ENCODE results near the gene GPR89B. TPM values are rescaled to one million over a fixed set of nuclear protein-coding genes. Genes with fewer than 3 reads are reported as not detected.

GPR89B gene
- total and polyA plus RNA-seq, 2 donors (not counting 3 experiments of a cell fraction or from before 2014, with no cell fraction given) = 9.8 to 20.0 TPM

- no peak for DNase-seq (ENCODE audit: low read depth, low spot score)
- POLR2A ChIA-PET = no interaction called here
- Histone ChIP-seq H3K9ac (replicated peaks; ENCODE audit: extremely low read depth, insufficient read depth, low read length) (no peak overlapping the region), H3K79me2 (ENCODE audit: control insufficient read depth, insufficient read depth, low read length) (no peaks in the 10 kb centered on the region), H3K4me1 (ENCODE audit: control insufficient read depth, extremely low read depth, insufficient read depth, low read length) (no peaks in the 10 kb centered on the region), H3K4me2 (ENCODE audit: insufficient read depth, low read length) (no peak overlapping the region), H3K36me3 (ENCODE audit: control insufficient read depth in 2 of 2, extremely low read depth in 1 of 2, insufficient read depth in 2 of 2, low read length in 2 of 2) (no peaks in the 10 kb centered on the region), H2AFZ (ENCODE audit: low read depth, low read length) (no peak overlapping the region), H3K27me3 (ENCODE audit: control insufficient read depth in 2 of 2, insufficient read depth in 2 of 2, low read length in 2 of 2) (peaks cover 3 to 8% of the 10 kb centered on the region in 2 experiments), H3K9me3 (replicated peaks; ENCODE audit: control insufficient read depth, insufficient read depth, low read length) (no peaks in the 10 kb centered on the region), H3K9me1 (replicated peaks; ENCODE audit: control insufficient read depth, extremely low read depth, insufficient read depth, low read length) (no peaks in the 10 kb centered on the region), H4K20me1 (replicated peaks; ENCODE audit: control insufficient read depth, extremely low read depth, insufficient read depth, low read length) (no peaks in the 10 kb centered on the region), H3K4me3 (replicated peaks in 1 of 3; ENCODE audit: insufficient read depth in 1 of 3, low read depth in 1 of 3, low read length in 3 of 3) (no peak overlapping the region), H3K27ac (ENCODE audit: insufficient read depth, low read depth, low read length) (no peak overlapping the region)
- no peak for TF ChIP-seq POLR2A (IDR thresholded peaks at IDR 0.05; ENCODE audit: low read depth, low read length)
- TF ChIP-seq JUN (IDR thresholded peaks at IDR 0.05; ENCODE audit: borderline replicate concordance, insufficient read depth, insufficient read length, low read depth) = no peak
- no peak for TF ChIP-seq FOS (IDR thresholded peaks at IDR 0.05; ENCODE audit: borderline replicate concordance, insufficient read depth, low read length)
- TF ChIP-seq MAX (IDR thresholded peaks at IDR 0.05; ENCODE audit: insufficient read depth, insufficient read length) = no peak
- no peak for TF ChIP-seq POLR2AphosphoS5 (IDR thresholded peaks at IDR 0.05; ENCODE audit: insufficient read depth, low read depth, low read length)
- TF ChIP-seq CTCF (IDR thresholded peaks at IDR 0.05; ENCODE audit: extremely low read depth in 1 of 2, insufficient read depth in 1 of 2, low read depth in 1 of 2, low read length in 2 of 2) = no peak
- TF ChIP-seq MYC (IDR thresholded peaks at IDR 0.05; ENCODE audit: low read depth, low read length) = no peak
- no peak for TF ChIP-seq EZH2 (IDR thresholded peaks at IDR 0.05; ENCODE audit: borderline replicate concordance, low read depth, low read length, severe bottlenecking)
- TF ChIP-seq GATA2 (IDR thresholded peaks at IDR 0.05; ENCODE audit: insufficient read depth, insufficient read length, low read depth, low read length) = no peak
- intact Hi-C loops (cut with micrococcal nuclease) (no loop called here), dilution Hi-C loops (cut with MboI; ENCODE audit: extremely low pct_ligation_motif_present, low sequenced_read_pairs) (no loop called here)
- BruUV-seq (replicated peaks) = no TSS peak
- FAIRE-seq = no peak
- CTCF ChIA-PET = no interaction called here
Measured at GRCh38 chr1:147897789-147898188, 30.4 kb upstream of the GPR89B start.

Data from endothelial cell of umbilical vein (primary cell).